ENCODE measurements around the gene BMERB1. TPM values are rescaled to one million over a fixed set of nuclear protein-coding genes. Genes with fewer than 3 reads are reported as not detected.

BMERB1 gene
- total RNA-seq, 2 donors from 2014 or later: 6.3 to 10.4 TPM

DNA sequence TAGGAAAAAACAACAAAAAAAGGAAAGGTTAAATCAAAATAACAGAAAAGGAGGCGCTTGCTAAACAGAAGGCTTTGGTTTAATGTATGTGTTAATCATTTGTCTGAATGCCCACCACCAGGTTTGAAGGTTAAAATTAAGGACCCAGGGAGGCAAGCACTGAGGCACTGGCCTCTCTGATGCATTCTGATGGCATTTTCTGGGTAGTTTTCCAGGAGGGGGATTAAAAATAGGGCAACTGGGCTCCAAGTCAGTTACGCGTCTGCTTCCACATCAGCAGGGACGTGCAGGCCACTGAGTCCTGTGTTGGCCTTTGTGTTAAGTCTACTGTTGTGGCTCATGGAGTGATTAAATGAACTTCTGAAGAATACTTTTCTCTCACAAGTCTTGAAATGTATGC lies 181.6 kb downstream of the BMERB1 start:
- Histone ChIP-seq H3K36me3 (ENCODE audit: control insufficient read depth, insufficient read depth, low read length) (peaks cover 78% of the 10 kb centered on the region), H3K9ac (ENCODE audit: extremely low read depth, low read length, poor library complexity, severe bottlenecking) (no peak overlapping the region), H3K27ac (ENCODE audit: low read depth, low read length) (no peak overlapping the region), H3K4me1 (ENCODE audit: control insufficient read depth, insufficient read depth, low read length) (no peaks in the 10 kb centered on the region), H3K9me3 (ENCODE audit: control insufficient read depth, low read length) (no peaks in the 10 kb centered on the region), H3K4me3 (ENCODE audit: low read length) (no peak overlapping the region), H3K27me3 (ENCODE audit: control insufficient read depth, insufficient read depth, low read length, poor library complexity, severe bottlenecking) (no peaks in the 10 kb centered on the region)
- DNase-seq: no peak
- Mint-ChIP-seq H3K27me3 (ENCODE audit: insufficient read depth) (no peaks in the 10 kb centered on the region), H3K4me3 (no peak overlapping the region), H3K4me1 (no peaks in the 10 kb centered on the region), H3K36me3 (ENCODE audit: low read depth) (peaks cover 78% of the 10 kb centered on the region), H3K27ac (no peak overlapping the region), H3K9me3 (no peaks in the 10 kb centered on the region)
- TF ChIP-seq, protein P1, sequence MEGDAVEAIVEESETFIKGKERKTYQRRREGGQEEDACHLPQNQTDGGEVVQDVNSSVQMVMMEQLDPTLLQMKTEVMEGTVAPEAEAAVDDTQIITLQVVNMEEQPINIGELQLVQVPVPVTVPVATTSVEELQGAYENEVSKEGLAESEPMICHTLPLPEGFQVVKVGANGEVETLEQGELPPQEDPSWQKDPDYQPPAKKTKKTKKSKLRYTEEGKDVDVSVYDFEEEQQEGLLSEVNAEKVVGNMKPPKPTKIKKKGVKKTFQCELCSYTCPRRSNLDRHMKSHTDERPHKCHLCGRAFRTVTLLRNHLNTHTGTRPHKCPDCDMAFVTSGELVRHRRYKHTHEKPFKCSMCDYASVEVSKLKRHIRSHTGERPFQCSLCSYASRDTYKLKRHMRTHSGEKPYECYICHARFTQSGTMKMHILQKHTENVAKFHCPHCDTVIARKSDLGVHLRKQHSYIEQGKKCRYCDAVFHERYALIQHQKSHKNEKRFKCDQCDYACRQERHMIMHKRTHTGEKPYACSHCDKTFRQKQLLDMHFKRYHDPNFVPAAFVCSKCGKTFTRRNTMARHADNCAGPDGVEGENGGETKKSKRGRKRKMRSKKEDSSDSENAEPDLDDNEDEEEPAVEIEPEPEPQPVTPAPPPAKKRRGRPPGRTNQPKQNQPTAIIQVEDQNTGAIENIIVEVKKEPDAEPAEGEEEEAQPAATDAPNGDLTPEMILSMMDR (conservative IDR thresholded peaks at IDR 0.05): no peak
- 96 to 100% methylated on average over 4 of the region's 4 CpGs for WGBS, 2 experiments (ENCODE audit: insufficient coverage in 1 of 2, insufficient read length in 1 of 2)

DNA sequence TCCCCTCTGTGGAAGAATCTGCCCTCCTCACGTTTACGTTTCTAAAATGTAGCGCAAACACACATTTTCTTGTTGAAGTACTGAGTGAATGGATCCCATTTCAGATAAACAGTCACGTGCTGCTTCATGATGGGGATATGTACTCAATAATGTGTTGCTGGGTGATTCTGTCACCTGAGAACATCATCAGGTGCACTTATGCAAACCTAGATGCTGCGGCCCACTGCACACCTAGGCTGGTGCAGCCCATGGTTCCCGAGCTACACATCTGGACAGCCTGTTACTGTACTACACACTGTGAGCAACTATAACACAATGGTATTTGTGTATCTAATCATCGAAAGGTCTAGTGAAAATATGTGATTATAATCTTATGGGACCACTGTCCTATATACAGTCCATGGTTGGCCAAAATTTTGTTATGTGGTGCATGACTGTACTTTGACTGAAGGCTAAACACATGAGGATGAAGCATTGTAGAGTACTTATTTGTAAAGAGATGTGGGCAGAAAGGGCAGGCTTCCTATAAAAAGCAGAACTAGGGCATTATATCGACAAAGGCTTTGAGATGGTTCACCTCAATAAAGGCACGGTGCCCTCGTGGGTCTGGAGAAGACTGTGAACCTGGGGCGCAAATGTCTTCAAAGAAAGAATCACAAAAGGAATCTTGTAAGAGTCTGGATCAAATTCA lies 182.2 kb downstream of the BMERB1 start:
- Histone ChIP-seq H3K4me1 (ENCODE audit: control insufficient read depth, insufficient read depth, low read length) (no peaks in the 10 kb centered on the region), H3K27ac (ENCODE audit: low read depth, low read length) (no peak overlapping the region), H3K9ac (ENCODE audit: extremely low read depth, low read length, poor library complexity, severe bottlenecking) (no peak overlapping the region), H3K36me3 (ENCODE audit: control insufficient read depth, insufficient read depth, low read length) (peaks cover 79% of the 10 kb centered on the region), H3K9me3 (ENCODE audit: control insufficient read depth, low read length) (no peaks in the 10 kb centered on the region), H3K27me3 (ENCODE audit: control insufficient read depth, insufficient read depth, low read length, poor library complexity, severe bottlenecking) (no peaks in the 10 kb centered on the region), H3K4me3 (ENCODE audit: low read length) (no peak overlapping the region)
- WGBS, 2 experiments (ENCODE audit: insufficient coverage in 1 of 2, insufficient read length in 1 of 2): 95% methylated on average over 8 to 11 of the region's 11 CpGs
- Mint-ChIP-seq H3K27me3 (ENCODE audit: insufficient read depth) (no peaks in the 10 kb centered on the region), H3K4me1 (no peaks in the 10 kb centered on the region), H3K36me3 (ENCODE audit: low read depth) (peaks cover 77% of the 10 kb centered on the region), H3K4me3 (no peak overlapping the region), H3K9me3 (no peaks in the 10 kb centered on the region), H3K27ac (no peak overlapping the region)
- TF ChIP-seq, protein P1 (conservative IDR thresholded peaks at IDR 0.05): no peak
- no peak for DNase-seq

DNA sequence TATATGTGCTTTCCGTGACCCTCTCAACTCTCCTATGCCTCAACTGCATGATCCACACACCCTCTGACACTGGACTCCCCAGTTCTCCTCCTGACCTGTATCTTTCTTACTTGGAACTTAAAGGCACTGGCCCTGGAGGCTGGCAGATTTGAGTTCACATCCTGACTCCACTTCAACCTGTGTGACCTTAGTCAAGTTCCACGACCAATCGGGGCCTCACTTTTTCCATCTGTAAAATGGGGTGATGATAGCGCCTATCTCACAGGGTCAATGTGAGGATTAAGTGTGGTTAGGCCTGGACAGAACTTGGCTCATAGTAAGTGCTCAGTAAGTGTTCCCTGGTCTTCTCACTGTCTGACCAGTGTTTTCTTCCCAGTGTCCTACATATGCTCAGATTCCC lies 183.5 kb downstream of the BMERB1 start:
- Histone ChIP-seq H3K27ac (ENCODE audit: low read depth, low read length) (no peak overlapping the region), H3K9me3 (ENCODE audit: control insufficient read depth, low read length) (no peaks in the 10 kb centered on the region), H3K27me3 (ENCODE audit: control insufficient read depth, insufficient read depth, low read length, poor library complexity, severe bottlenecking) (no peaks in the 10 kb centered on the region), H3K36me3 (ENCODE audit: control insufficient read depth, insufficient read depth, low read length) (peaks cover 78% of the 10 kb centered on the region), H3K4me3 (ENCODE audit: low read length) (no peak overlapping the region), H3K4me1 (ENCODE audit: control insufficient read depth, insufficient read depth, low read length) (no peaks in the 10 kb centered on the region), H3K9ac (ENCODE audit: extremely low read depth, low read length, poor library complexity, severe bottlenecking) (no peak overlapping the region)
- H3K4me3 Mint-ChIP-seq: no peak overlapping the region
- TF ChIP-seq, protein P1 (conservative IDR thresholded peaks at IDR 0.05): no peak
- no peak overlapping the region for H3K27ac Mint-ChIP-seq
- DNase-seq: no peak
- no peaks in the 10 kb centered on the region for H3K9me3 Mint-ChIP-seq
- 89 to 91% methylated on average over 4 of the region's 4 CpGs for WGBS, 2 experiments (ENCODE audit: insufficient coverage in 1 of 2, insufficient read length in 1 of 2)
- H3K4me1 Mint-ChIP-seq: no peaks in the 10 kb centered on the region
- H3K27me3 Mint-ChIP-seq (ENCODE audit: insufficient read depth): no peaks in the 10 kb centered on the region
- peaks cover 70% of the 10 kb centered on the region for H3K36me3 Mint-ChIP-seq (ENCODE audit: low read depth)
